CD8-positive, alpha-beta memory T cell (primary cell): ENCODE results near the gene TCF7L2. TPM values are rescaled to one million over a fixed set of nuclear protein-coding genes. Genes with fewer than 3 reads are reported as not detected.

ENCODE experiments used
- CTCF ChIA-PET: fragments of 350-600 bp; sonication (Branson Sonifier 250); formaldehyde crosslinking; loops from one replicate; lab custom pipeline; 2021; ENCODE audit warnings: antibody characterized with exemption; lab: Charles Lee
- POLR2A ChIA-PET: fragments of 350-600 bp; sonication (Branson Sonifier 250); formaldehyde crosslinking; loops from one replicate; lab custom pipeline; 2021; ENCODE audit warnings: antibody characterized with exemption; lab: Charles Lee
- DNase-seq, 5 donors: peaks; one replicate each; pipeline versions ENCODE4 v3.0.0 to v3.0.0-alpha.2; 2020 to 2022; ENCODE audit warnings: mixed read lengths in 1 of 5
- H3K27ac ChIP-seq: one replicate; pipeline ENCODE4 v1.7.0; 2013; ENCODE audit warnings: low read depth, mild to moderate bottlenecking, low read length, moderate library complexity
- H3K27me3 ChIP-seq: 2 replicates; pipeline ENCODE4 v1.7.0; 2013; ENCODE audit warnings: low read length, mild to moderate bottlenecking; ENCODE audit not compliant: insufficient read depth, poor library complexity, severe bottlenecking
- H3K36me3 ChIP-seq: 2 replicates; pipeline ENCODE4 v1.7.0; 2013; ENCODE audit warnings: mild to moderate bottlenecking, low read length, moderate library complexity; ENCODE audit not compliant: insufficient read depth
- H3K4me1 ChIP-seq: 2 replicates; pipeline ENCODE4 v1.7.0; 2013; ENCODE audit warnings: mild to moderate bottlenecking, low read length, moderate library complexity; ENCODE audit not compliant: insufficient read depth
- H3K4me3 ChIP-seq: 2 replicates; pipeline ENCODE4 v1.7.0; 2013; ENCODE audit warnings: mild to moderate bottlenecking, low read length
- H3K9me3 ChIP-seq: 2 replicates; pipeline ENCODE4 v1.7.0; 2013; ENCODE audit warnings: mild to moderate bottlenecking, low read length
- H3K27ac Mint-ChIP-seq, 8 donors: one replicate each; pipeline ENCODE4 v1.8.0; 2020 to 2021; ENCODE audit warnings: mixed read lengths in 8 of 8, mild to moderate bottlenecking in 6 of 8, inconsistent platforms in 3 of 8, moderate library complexity in 3 of 8
- H3K27me3 Mint-ChIP-seq, 2 donors: one replicate each; pipeline ENCODE4 v1.8.0; 2020 to 2021; ENCODE audit warnings: mixed read lengths in 2 of 2, mild to moderate bottlenecking in 1 of 2, moderate library complexity in 1 of 2
- H3K36me3 Mint-ChIP-seq, 3 donors: one replicate each; pipeline ENCODE4 v1.8.0; 2020 to 2021; ENCODE audit warnings: mixed read lengths in 3 of 3, inconsistent platforms in 1 of 3, mild to moderate bottlenecking in 1 of 3
- H3K4me1 Mint-ChIP-seq, 3 donors: one replicate each; pipeline ENCODE4 v1.8.0; 2020 to 2021; ENCODE audit warnings: mixed read lengths in 3 of 3, inconsistent platforms in 1 of 3, mild to moderate bottlenecking in 1 of 3
- H3K4me3 Mint-ChIP-seq, 7 donors: one replicate each; pipeline ENCODE4 v1.8.0; 2020 to 2021; ENCODE audit warnings: mixed read lengths in 7 of 7, mild to moderate bottlenecking in 6 of 7, moderate library complexity in 4 of 7, inconsistent platforms in 2 of 7
- H3K9me3 Mint-ChIP-seq, 5 donors: one replicate each; pipeline ENCODE4 v1.8.0; 2020 to 2022; ENCODE audit warnings: mixed read lengths in 5 of 5, mild to moderate bottlenecking in 3 of 5, moderate library complexity in 2 of 5, inconsistent platforms in 1 of 5
- polyA plus RNA-seq: library from polyadenylated mRNA; unstranded; fragments of 300-500 nt; fragmentation: Illumina TruSeq; gene quantifications from one replicate; pipeline ENCODE4 v1.2.3, GENCODE V29; 2021
- total RNA-seq, 2 experiments: library from RNA; stranded (reverse); gene quantifications; one replicate each; pipeline ENCODE4 v1.2.3, GENCODE V29; 2021

The TCF7L2 gene
- total and polyA plus RNA-seq, 3 experiments from 2014 or later = 0.81 to 1.8 (median 0.89) TPM

DNA sequence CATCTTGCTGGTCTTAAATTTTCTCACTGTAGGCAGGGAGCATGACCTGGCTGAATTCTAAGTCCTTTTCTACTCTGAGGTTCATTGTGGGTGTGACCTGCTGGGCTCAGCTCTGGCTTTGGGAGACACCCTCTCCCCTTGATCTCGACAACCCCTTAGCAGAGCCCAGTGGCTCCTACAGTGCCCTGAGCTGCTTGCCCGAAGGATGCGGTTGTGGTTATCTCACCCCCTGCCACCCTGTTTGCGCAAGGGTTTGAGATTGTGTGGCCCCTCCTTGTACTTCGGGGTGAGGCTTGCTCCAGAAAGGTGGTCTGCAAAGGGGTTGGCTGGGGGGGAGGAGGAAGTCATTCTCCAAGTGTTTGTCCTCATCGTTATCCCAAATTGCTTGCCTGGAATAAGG lies 55.3 kb downstream of the TCF7L2 start:
- CTCF ChIA-PET = no interaction called here
- Mint-ChIP-seq H3K4me3 (peak overlapping the region; percentile 24 to 84 (median 44)), H3K36me3 (no peaks in the 10 kb centered on the region), H3K27me3 (peaks cover 13 to 35% of the 10 kb centered on the region in 2 donors), H3K4me1 (peaks cover 38 to 45% (median 42%) of the 10 kb centered on the region in 3 donors), H3K9me3 (peaks cover 0 to 4% (median 0%) of the 10 kb centered on the region in 5 donors), H3K27ac (peak overlapping the region in 5 of 8 donors; percentile 14 to 77 (median 48))
- peak in 3 of 5 donors; percentile 23 to 48 (median 39) for DNase-seq
- H3K36me3 ChIP-seq = no peaks in the 10 kb centered on the region
- H3K4me3 ChIP-seq = no peak overlapping the region
- no peaks in the 10 kb centered on the region for H3K9me3 ChIP-seq
- POLR2A ChIA-PET = no interaction called here
- peaks cover 34% of the 10 kb centered on the region for H3K4me1 ChIP-seq
- H3K27me3 ChIP-seq = peaks cover 12% of the 10 kb centered on the region
- no peak overlapping the region for H3K27ac ChIP-seq

GRCh38 chr10:113006656-113007342 lies 56.8 kb downstream of the TCF7L2 start:
- Mint-ChIP-seq H3K9me3 (peaks cover 0 to 4% (median 0%) of the 10 kb centered on the region in 5 donors), H3K4me1 (peaks cover 38 to 45% (median 42%) of the 10 kb centered on the region in 3 donors), H3K27me3 (peaks cover 13 to 36% of the 10 kb centered on the region in 2 donors), H3K36me3 (no peaks in the 10 kb centered on the region), H3K27ac (peak overlapping the region in 7 of 8 donors; percentile 3 to 79 (median 66)), H3K4me3 (peak overlapping the region; percentile 63 to 88 (median 83))
- peak in 1 of 5 donors; percentile 1 for DNase-seq
- CTCF ChIA-PET = no interaction called here
- Histone ChIP-seq H3K27me3 (peaks cover 12% of the 10 kb centered on the region), H3K27ac (no peak overlapping the region), H3K9me3 (no peaks in the 10 kb centered on the region), H3K4me3 (no peak overlapping the region), H3K36me3 (no peaks in the 10 kb centered on the region), H3K4me1 (peaks cover 34% of the 10 kb centered on the region)
- POLR2A ChIA-PET = no interaction called here

DNA sequence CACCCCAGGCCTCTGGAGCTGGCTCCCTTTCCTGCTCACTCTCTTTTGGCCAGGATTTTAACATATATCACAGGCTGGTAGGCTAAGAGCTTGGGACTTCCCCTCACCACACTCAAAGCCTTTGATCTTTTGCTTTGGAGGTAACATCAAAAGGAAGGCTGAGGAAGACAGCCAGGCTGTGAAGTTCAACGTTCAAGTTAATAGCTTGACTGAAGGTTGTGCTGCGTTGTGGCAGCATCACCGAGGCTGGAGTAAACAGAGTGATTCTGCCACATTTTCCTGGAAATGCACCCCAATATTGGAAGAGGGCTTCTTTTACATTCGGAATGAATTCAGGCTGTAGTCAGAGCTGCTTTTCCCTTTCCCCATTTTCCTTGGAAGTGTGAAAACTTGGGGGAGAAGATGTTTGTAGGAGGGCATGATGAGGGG lies 57.3 kb downstream of the TCF7L2 start:
- CTCF ChIA-PET = no interaction called here
- Mint-ChIP-seq H3K9me3 (peaks cover 0 to 4% (median 0%) of the 10 kb centered on the region in 5 donors), H3K27ac (peak overlapping the region in 7 of 8 donors; percentile 3 to 84 (median 66)), H3K27me3 (peaks cover 15 to 36% of the 10 kb centered on the region in 2 donors), H3K36me3 (no peaks in the 10 kb centered on the region), H3K4me1 (peaks cover 38 to 45% (median 42%) of the 10 kb centered on the region in 3 donors), H3K4me3 (peak overlapping the region; percentile 63 to 88 (median 83))
- peaks cover 34% of the 10 kb centered on the region for H3K4me1 ChIP-seq
- peak overlapping the region; percentile 35 for H3K4me3 ChIP-seq
- H3K27ac ChIP-seq = no peak overlapping the region
- H3K27me3 ChIP-seq = peaks cover 12% of the 10 kb centered on the region
- POLR2A ChIA-PET = no interaction called here
- DNase-seq = peak in 4 of 5 donors; percentile 36 to 76 (median 68)
- H3K9me3 ChIP-seq = no peaks in the 10 kb centered on the region
- no peaks in the 10 kb centered on the region for H3K36me3 ChIP-seq

- peaks cover 15 to 36% of the 10 kb centered on the region in 2 donors for H3K27me3 Mint-ChIP-seq
- H3K36me3 Mint-ChIP-seq = no peaks in the 10 kb centered on the region
- no peak overlapping the region for H3K27ac ChIP-seq
- H3K4me3 ChIP-seq = peak overlapping the region; percentile 35
- CTCF ChIA-PET = no interaction called here
- POLR2A ChIA-PET = no interaction called here
- peaks cover 38 to 45% (median 42%) of the 10 kb centered on the region in 3 donors for H3K4me1 Mint-ChIP-seq
- peak overlapping the region; percentile 63 to 88 (median 83) for H3K4me3 Mint-ChIP-seq
- no peak for DNase-seq
- peaks cover 34% of the 10 kb centered on the region for H3K4me1 ChIP-seq
- H3K27me3 ChIP-seq = peaks cover 12% of the 10 kb centered on the region
- H3K36me3 ChIP-seq = no peaks in the 10 kb centered on the region
- H3K27ac Mint-ChIP-seq = peak overlapping the region; percentile 4 to 84 (median 28)
- H3K9me3 Mint-ChIP-seq = peaks cover 0 to 4% (median 0%) of the 10 kb centered on the region in 5 donors
- H3K9me3 ChIP-seq = no peaks in the 10 kb centered on the region
These were observed 57.8 kb downstream of the TCF7L2 start for GRCh38 chr10:113007821-113008220.

- Mint-ChIP-seq H3K27ac (no peak overlapping the region), H3K27me3 (peaks cover 9 to 20% of the 10 kb centered on the region in 2 donors), H3K4me1 (peaks cover 19 to 22% (median 21%) of the 10 kb centered on the region in 3 donors), H3K4me3 (no peak overlapping the region), H3K9me3 (no peaks in the 10 kb centered on the region), H3K36me3 (no peaks in the 10 kb centered on the region)
- ChIA-PET CTCF (no interaction called here), POLR2A (no interaction called here)
- Histone ChIP-seq H3K27me3 (peaks cover 9% of the 10 kb centered on the region), H3K27ac (no peak overlapping the region), H3K36me3 (no peaks in the 10 kb centered on the region), H3K4me3 (no peak overlapping the region), H3K4me1 (peaks cover 15% of the 10 kb centered on the region), H3K9me3 (no peaks in the 10 kb centered on the region)
- DNase-seq = no peak
These were observed 61.7 kb downstream of the TCF7L2 start for GRCh38 chr10:113011592-113012374.

GRCh38 chr10:113015201-113015600 lies 65.2 kb downstream of the TCF7L2 start:
- DNase-seq = no peak
- H3K27me3 ChIP-seq = no peaks in the 10 kb centered on the region
- H3K4me3 ChIP-seq = no peak overlapping the region
- H3K27ac ChIP-seq = no peak overlapping the region
- Mint-ChIP-seq H3K4me1 (peaks cover 0 to 6% (median 4%) of the 10 kb centered on the region in 3 donors), H3K27me3 (peaks cover 3 to 4% of the 10 kb centered on the region in 2 donors), H3K36me3 (no peaks in the 10 kb centered on the region), H3K27ac (peak overlapping the region in 1 of 8 donors; percentile 78), H3K9me3 (no peaks in the 10 kb centered on the region), H3K4me3 (no peak overlapping the region)
- ChIA-PET CTCF (no interaction called here), POLR2A (no interaction called here)
- no peaks in the 10 kb centered on the region for H3K36me3 ChIP-seq
- H3K9me3 ChIP-seq = no peaks in the 10 kb centered on the region
- no peaks in the 10 kb centered on the region for H3K4me1 ChIP-seq

- Histone ChIP-seq H3K9me3 (no peaks in the 10 kb centered on the region), H3K36me3 (no peaks in the 10 kb centered on the region), H3K4me3 (no peak overlapping the region), H3K4me1 (no peaks in the 10 kb centered on the region), H3K27me3 (no peaks in the 10 kb centered on the region), H3K27ac (no peak overlapping the region)
- DNase-seq = no peak
- no peaks in the 10 kb centered on the region for H3K36me3 Mint-ChIP-seq
- H3K27me3 Mint-ChIP-seq = peaks cover 0 to 2% of the 10 kb centered on the region in 2 donors
- no peak overlapping the region for H3K27ac Mint-ChIP-seq
- H3K4me1 Mint-ChIP-seq = peaks cover 0 to 6% (median 4%) of the 10 kb centered on the region in 3 donors
- no peaks in the 10 kb centered on the region for H3K9me3 Mint-ChIP-seq
- ChIA-PET POLR2A (no interaction called here), CTCF (no interaction called here)
- H3K4me3 Mint-ChIP-seq = no peak overlapping the region
These were observed 67.3 kb downstream of the TCF7L2 start for GRCh38 chr10:113017376-113017775.

DNA sequence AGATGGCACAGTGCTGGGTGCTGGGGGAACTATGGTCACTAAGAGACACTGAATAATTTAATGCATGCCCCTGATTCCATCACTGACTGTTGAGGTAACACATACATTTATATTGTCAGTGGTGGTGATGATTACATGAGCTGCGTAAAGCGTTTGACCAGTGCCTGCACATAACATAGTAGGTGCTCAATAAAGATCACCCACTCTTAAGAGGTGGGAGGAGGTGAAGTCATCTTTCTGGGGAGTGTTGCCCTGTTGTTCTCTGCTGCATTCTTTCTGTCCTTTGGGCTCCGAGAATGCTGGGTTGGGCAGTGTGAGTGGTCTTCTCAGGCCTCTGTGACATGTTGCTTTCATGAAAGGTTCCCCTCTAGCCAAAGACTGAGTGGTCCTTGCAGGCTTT lies 68.0 kb downstream of the TCF7L2 start:
- no peak overlapping the region for H3K27ac ChIP-seq
- ChIA-PET POLR2A (no interaction called here), CTCF (no interaction called here)
- H3K27me3 ChIP-seq = no peaks in the 10 kb centered on the region
- H3K9me3 Mint-ChIP-seq = no peaks in the 10 kb centered on the region
- H3K4me1 Mint-ChIP-seq = peaks cover 0 to 6% (median 4%) of the 10 kb centered on the region in 3 donors
- no peak overlapping the region for H3K27ac Mint-ChIP-seq
- DNase-seq = no peak
- H3K9me3 ChIP-seq = no peaks in the 10 kb centered on the region
- H3K4me3 Mint-ChIP-seq = no peak overlapping the region
- H3K4me1 ChIP-seq = no peaks in the 10 kb centered on the region
- no peaks in the 10 kb centered on the region for H3K36me3 ChIP-seq
- peaks cover 0 to 2% of the 10 kb centered on the region in 2 donors for H3K27me3 Mint-ChIP-seq
- no peaks in the 10 kb centered on the region for H3K36me3 Mint-ChIP-seq
- H3K4me3 ChIP-seq = no peak overlapping the region
